Esophagus squamous epithelium (tissue), 5 donors: ENCODE measurements around the gene PDGFC. TPM values are rescaled to one million over a fixed set of nuclear protein-coding genes. Genes with fewer than 3 reads are reported as not detected.

Experiments
- DNase-seq: peaks from one replicate; lab custom pipeline; 2025; lab: John Stamatoyannopoulos, UW
- H3K27ac ChIP-seq, 4 donors: fragments of 200-600 bp; sonication (generic); one replicate each; pipeline ENCODE4 v1.5.1; 2016 to 2019; ENCODE audit warnings: mild to moderate bottlenecking in 1 of 4
- H3K27me3 ChIP-seq, 4 donors: fragments of 200-600 bp; sonication (generic); 1 replicate in 3 of 4; 2 replicates in 1 of 4; pipeline versions ENCODE4 v1.5.1 to v1.6.0; 2017 to 2021; ENCODE audit warnings: antibody characterized with exemption in 1 of 4
- H3K36me3 ChIP-seq, 3 donors: fragments of 200-600 bp; sonication (generic); one replicate each; pipeline ENCODE4 v1.5.1; 2016 to 2019
- H3K4me1 ChIP-seq, 3 donors: fragments of 200-600 bp; sonication (generic); one replicate each; pipeline ENCODE4 v1.5.1; 2017 to 2019
- H3K4me3 ChIP-seq, 4 donors: fragments of 200-600 bp; sonication (generic); 1 replicate in 3 of 4; 2 replicates in 1 of 4; pipeline ENCODE4 v1.5.1; 2016 to 2019; ENCODE audit warnings: mild to moderate bottlenecking in 2 of 4, moderate library complexity in 1 of 4
- H3K9me3 ChIP-seq, 3 donors: fragments of 200-600 bp; sonication (generic); one replicate each; pipeline ENCODE4 v1.5.1; 2016 to 2019
- POLR2A ChIP-seq, 4 donors: fragments of 450-650 bp; IDR thresholded peaks; one replicate each; pipeline ENCODE4 v1.6.1; 2017; ENCODE audit warnings: antibody characterized with exemption in 4 of 4, mild to moderate bottlenecking in 4 of 4, moderate library complexity in 3 of 4
- WGBS, 2 donors: methylation state at CpG; one replicate each; pipeline ENCODE4 v1.1.5; 2018; 5-methylcytosine and 5-hydroxymethylcytosine counted together
- intact Hi-C: fragments of 100-400 bp; cut with DNase I; formaldehyde crosslinking; loops from one replicate; pipeline ENCODE4 v1.15.0; 2022
- small RNA-seq, 4 donors: library from RNA; depleted of rRNA; stranded (forward); fragments of <200 nt; gene quantifications; one replicate each; pipeline ENCODE3, GENCODE V24; 2016
- total RNA-seq, 4 donors: library from RNA; depleted of rRNA; stranded (reverse); fragments of >200 nt; gene quantifications; one replicate each; pipeline ENCODE4 v1.1.0, GENCODE V29; 2016
- TF ChIP-seq, protein P1 (sequence below), 6 experiments: fragments of 450-650 bp in 4 of 6; fragments of 200-600 bp in 2 of 6; sonication (generic) in 2 of 6; IDR thresholded peaks; one replicate each; pipeline ENCODE4 v1.5.1; 2016 to 2019; ENCODE audit warnings: antibody characterized with exemption in 6 of 6, mild to moderate bottlenecking in 4 of 6, moderate library complexity in 4 of 6
- donor health status: DM: yes; HTN: yes; CAD: no.

PDGFC gene
- total RNA-seq, 4 donors from 2014 or later: 2.9 to 22.1 (median 7.7) TPM

DNA sequence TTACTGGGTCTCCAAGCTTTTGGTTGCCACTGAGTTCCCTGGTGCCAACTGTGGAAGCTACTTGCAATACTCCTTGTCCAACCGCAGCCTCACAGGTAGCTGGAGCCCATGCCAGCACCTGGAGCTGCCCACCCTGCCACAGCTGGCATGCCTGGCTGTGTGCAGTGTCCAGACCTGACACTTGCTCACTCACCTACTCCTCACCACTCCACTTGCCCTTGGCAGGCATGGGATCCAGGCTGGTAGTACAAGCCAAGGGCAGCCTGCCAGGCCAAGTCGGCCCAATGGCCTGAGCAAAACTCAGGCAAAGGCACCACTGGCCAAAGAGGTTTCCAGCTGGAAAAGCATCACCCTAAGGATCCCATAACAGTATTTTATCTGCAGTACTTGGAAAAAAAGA, 246.3 kb downstream of the PDGFC start:
- no peaks in the 10 kb centered on the region for H3K36me3 ChIP-seq
- no peaks in the 10 kb centered on the region for H3K4me1 ChIP-seq
- DNase-seq: no peak
- intact Hi-C loops: no loop called here
- H3K27ac ChIP-seq: no peak overlapping the region
- H3K9me3 ChIP-seq: peaks cover 0 to 8% (median 0%) of the 10 kb centered on the region in 3 donors
- no peak overlapping the region for H3K4me3 ChIP-seq
- WGBS, 2 donors: 67 to 100% methylated on average over 1 of the region's 2 CpGs
- TF ChIP-seq, protein P1, sequence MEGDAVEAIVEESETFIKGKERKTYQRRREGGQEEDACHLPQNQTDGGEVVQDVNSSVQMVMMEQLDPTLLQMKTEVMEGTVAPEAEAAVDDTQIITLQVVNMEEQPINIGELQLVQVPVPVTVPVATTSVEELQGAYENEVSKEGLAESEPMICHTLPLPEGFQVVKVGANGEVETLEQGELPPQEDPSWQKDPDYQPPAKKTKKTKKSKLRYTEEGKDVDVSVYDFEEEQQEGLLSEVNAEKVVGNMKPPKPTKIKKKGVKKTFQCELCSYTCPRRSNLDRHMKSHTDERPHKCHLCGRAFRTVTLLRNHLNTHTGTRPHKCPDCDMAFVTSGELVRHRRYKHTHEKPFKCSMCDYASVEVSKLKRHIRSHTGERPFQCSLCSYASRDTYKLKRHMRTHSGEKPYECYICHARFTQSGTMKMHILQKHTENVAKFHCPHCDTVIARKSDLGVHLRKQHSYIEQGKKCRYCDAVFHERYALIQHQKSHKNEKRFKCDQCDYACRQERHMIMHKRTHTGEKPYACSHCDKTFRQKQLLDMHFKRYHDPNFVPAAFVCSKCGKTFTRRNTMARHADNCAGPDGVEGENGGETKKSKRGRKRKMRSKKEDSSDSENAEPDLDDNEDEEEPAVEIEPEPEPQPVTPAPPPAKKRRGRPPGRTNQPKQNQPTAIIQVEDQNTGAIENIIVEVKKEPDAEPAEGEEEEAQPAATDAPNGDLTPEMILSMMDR (IDR thresholded peaks at IDR 0.05): no peak
- no peak for TF ChIP-seq POLR2A (IDR thresholded peaks at IDR 0.05)
- no peaks in the 10 kb centered on the region for H3K27me3 ChIP-seq

DNA sequence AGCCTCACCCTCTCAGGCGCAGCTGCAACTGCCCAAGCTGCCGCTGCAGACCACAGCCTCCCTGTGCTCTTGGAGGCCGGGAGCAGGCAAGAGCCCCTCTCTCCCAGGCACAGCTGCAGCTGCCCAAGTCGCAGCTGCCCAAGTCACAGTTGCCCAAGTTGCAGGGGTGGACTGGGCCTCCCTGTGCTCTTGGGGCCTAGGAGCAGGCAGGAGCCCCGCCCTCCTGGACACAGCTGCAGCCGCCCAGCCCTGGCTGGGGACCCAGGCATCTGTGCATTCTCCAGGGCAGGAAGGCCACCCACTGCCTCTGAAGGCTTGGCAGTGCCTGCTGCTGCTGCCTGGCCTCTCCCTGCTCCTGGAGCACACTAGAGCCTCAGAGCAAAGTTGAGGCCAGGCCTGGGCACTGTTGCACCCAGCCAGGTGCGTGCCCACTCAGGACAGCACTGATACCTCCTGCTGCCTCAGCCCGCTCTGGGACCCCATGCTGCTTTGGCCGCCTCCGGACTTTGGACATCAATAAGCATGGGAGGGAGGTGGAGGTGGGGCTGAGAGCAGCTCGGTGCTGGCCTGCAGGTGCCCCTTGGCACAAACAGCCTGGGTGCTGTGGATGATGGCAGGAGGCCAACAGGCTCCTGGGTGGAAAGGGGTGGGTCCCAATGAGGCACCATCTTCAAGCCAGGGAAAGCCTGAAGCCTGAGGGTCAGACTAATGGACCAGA, 247.5 kb downstream of the PDGFC start:
- TF ChIP-seq, protein P1 (IDR thresholded peaks at IDR 0.05): no peak
- no peak for TF ChIP-seq POLR2A (IDR thresholded peaks at IDR 0.05)
- H3K9me3 ChIP-seq: peaks cover 0 to 8% (median 0%) of the 10 kb centered on the region in 3 donors
- 50 to 90% methylated on average over 1 to 2 of the region's 11 CpGs for WGBS, 2 donors

DNA sequence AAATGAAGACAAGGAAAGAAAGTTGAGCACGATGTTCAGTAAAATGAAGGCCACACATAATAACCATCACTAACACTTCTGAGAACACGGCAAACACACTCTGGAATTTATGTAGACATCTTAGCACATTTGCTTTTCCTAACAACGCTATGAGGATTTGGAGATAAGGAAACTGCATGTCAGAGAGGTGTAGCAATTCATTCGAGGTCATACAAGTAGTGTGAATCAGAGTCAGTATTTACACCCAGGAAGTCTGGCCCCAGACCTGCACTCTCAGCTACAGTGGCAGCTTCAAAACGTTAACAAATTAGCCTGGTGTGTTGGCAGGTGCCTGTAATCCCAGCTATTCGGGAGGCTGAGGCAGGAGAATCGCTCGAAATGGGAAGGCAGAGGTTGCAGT, 253.4 kb downstream of the PDGFC start:
- 71 to 75% methylated on average over 7 to 8 of the region's 8 CpGs for WGBS, 2 donors
- H3K36me3 ChIP-seq: no peaks in the 10 kb centered on the region
- H3K4me3 ChIP-seq: no peak overlapping the region
- DNase-seq: no peak
- intact Hi-C loops: no loop called here
- no peaks in the 10 kb centered on the region for H3K4me1 ChIP-seq
- no peaks in the 10 kb centered on the region for H3K9me3 ChIP-seq
- H3K27ac ChIP-seq: no peak overlapping the region
- no peak for TF ChIP-seq POLR2A (IDR thresholded peaks at IDR 0.05)
- TF ChIP-seq, protein P1 (IDR thresholded peaks at IDR 0.05): no peak
- H3K27me3 ChIP-seq: no peaks in the 10 kb centered on the region

More for the DNA sequence above, 247.5 kb downstream of the PDGFC start:
- Histone ChIP-seq H3K4me3 (no peak overlapping the region), H3K27me3 (no peaks in the 10 kb centered on the region), H3K36me3 (no peaks in the 10 kb centered on the region), H3K27ac (no peak overlapping the region), H3K4me1 (no peaks in the 10 kb centered on the region)
- intact Hi-C loops: no loop called here
- DNase-seq: no peak

DNA sequence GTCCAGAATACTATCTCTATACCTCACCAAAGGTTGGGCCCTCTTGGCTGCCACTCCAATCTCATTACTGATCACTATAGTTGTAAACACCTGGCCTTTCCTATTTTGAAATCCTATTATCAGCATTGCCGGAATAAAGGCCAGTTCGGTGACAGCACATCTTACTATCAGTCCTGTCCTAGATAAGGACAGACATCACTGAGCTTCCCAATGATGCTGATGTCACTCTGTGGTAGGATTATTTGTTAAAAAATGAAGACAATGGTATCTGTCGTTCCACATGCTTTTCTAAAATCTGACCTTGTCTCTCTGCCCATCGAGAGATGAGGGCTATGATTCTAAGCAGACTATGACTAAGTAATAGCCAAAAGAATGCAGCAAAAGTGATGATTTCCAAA, 260.4 kb downstream of the PDGFC start:
- intact Hi-C loops: no loop called here
- H3K4me1 ChIP-seq: no peaks in the 10 kb centered on the region
- H3K4me3 ChIP-seq: no peak overlapping the region
- H3K27me3 ChIP-seq: no peaks in the 10 kb centered on the region
- no peak overlapping the region for H3K27ac ChIP-seq
- no peaks in the 10 kb centered on the region for H3K36me3 ChIP-seq
- TF ChIP-seq, protein P1 (IDR thresholded peaks at IDR 0.05): no peak
- TF ChIP-seq POLR2A (IDR thresholded peaks at IDR 0.05): no peak
- DNase-seq: no peak
- 94 to 100% methylated on average over 4 of the region's 4 CpGs for WGBS, 2 donors
- no peaks in the 10 kb centered on the region for H3K9me3 ChIP-seq

Small RNAs within 50 kb of the gene (small RNA-seq; reads per million reads assigned to genes)
- gene AC092608.2: 0 reads per million in 4 donors

Other genes with a start within 250 kb of the PDGFC start
- 1 to 10 TPM in 1 of 4 donors, under 1 TPM in 3; 0.27 to 1.3 (median 0.65) TPM for gene GLRB, start 104.4 kb upstream of the PDGFC start, total RNA-seq
- gene GRIA2, start 248.9 kb upstream of the PDGFC start, total RNA-seq: under 1 TPM in 1 of 4 donors, not detected in 3; 0.76 TPM